ENCODE measurements around the gene DDA1. TPM values are rescaled to one million over a fixed set of nuclear protein-coding genes. Genes with fewer than 3 reads are reported as not detected.
A peak's percentile ranks its signal among the peaks of the same experiment; 100 is the strongest.

The DDA1 gene
- total and polyA plus RNA-seq, 9 of the 15 experiments (the other 6 are each of a cell fraction or from before 2014, with no cell fraction given), result 1.4 to 83.8 (median 33.8) TPM

- TF ChIP-seq FOXP4 (CRISPR knock-in tag; IDR thresholded peaks at IDR 0.05; ENCODE audit: borderline replicate concordance) (no peak), CHCHD3 (CRISPR knock-in tag; IDR thresholded peaks at IDR 0.05) (no peak), ZNF57 (CRISPR knock-in tag; IDR thresholded peaks at IDR 0.05) (no peak), ZBTB12 (CRISPR knock-in tag; IDR thresholded peaks at IDR 0.05) (no peak), ELF2 (CRISPR knock-in tag; IDR thresholded peaks at IDR 0.05) (peak; percentile 75), SIN3B (IDR thresholded peaks at IDR 0.05; ENCODE audit: low read depth) (no peak), ETS1 (conservative IDR thresholded peaks at IDR 0.05; ENCODE audit: control insufficient read depth, low read depth, low read length) (no peak), U2AF1 (optimal IDR thresholded peaks at IDR 0.05; ENCODE audit: low read depth, low read length) (no peak), CBFA2T3 (IDR thresholded peaks at IDR 0.05) (no peak), HDGF (IDR thresholded peaks at IDR 0.05) (0 out of 2 replicates have a peak, but pooled peaks have one; percentile 30), NCOA6 (IDR thresholded peaks at IDR 0.05) (no peak), MCM5 (IDR thresholded peaks at IDR 0.05; ENCODE audit: low read depth) (no peak), MTA1 (IDR thresholded peaks at IDR 0.05; ENCODE audit: borderline replicate concordance) (no peak), TRIM25 (IDR thresholded peaks at IDR 0.05; ENCODE audit: borderline replicate concordance) (no peak), HBP1 (CRISPR knock-in tag; IDR thresholded peaks at IDR 0.05) (no peak), EWSR1 (IDR thresholded peaks at IDR 0.05; ENCODE audit: borderline replicate concordance, low read depth, partially characterized antibody) (no peak), RAD51 (IDR thresholded peaks at IDR 0.05; ENCODE audit: borderline replicate concordance, low read depth) (no peak), MXD1 (CRISPR knock-in tag; IDR thresholded peaks at IDR 0.05; ENCODE audit: borderline replicate concordance, poor library complexity, severe bottlenecking) (no peak), SLC30A9 (CRISPR knock-in tag; IDR thresholded peaks at IDR 0.05) (no peak), ZEB2 (IDR thresholded peaks at IDR 0.05) (no peak)
Observed at GRCh38 chr19:17332677-17333581, 23.6 kb downstream of the DDA1 start (continued).

All from K562 (cell line).